Heart left ventricle (tissue), 16 donors: Measurements from ENCODE around the gene SPCS2. TPM values are rescaled to one million over a fixed set of nuclear protein-coding genes. Genes with fewer than 3 reads are reported as not detected.

Experiments
- ATAC-seq, 4 donors: fragments of 200-7000 bp; cut with Tn5 transposase; one replicate each; pipeline ENCODE4 v1.9.1; 2020 to 2022; ENCODE audit warnings: moderate library complexity in 4 of 4, mild to moderate bottlenecking in 3 of 4, moderate number of reproducible peaks in 1 of 4
- DNase-seq, 5 donors: peaks; one replicate each; pipeline ENCODE4 v3.0.0-alpha.2; 2020
- H3K27ac ChIP-seq, 12 donors: fragments of 200-600 bp; sonication (generic) in 4 of 12; one replicate each; pipeline versions ENCODE4 v1.5.0 to v1.8.0; 2016 to 2022; ENCODE audit warnings: mild to moderate bottlenecking in 2 of 12
- H3K27me3 ChIP-seq, 9 donors: fragments of 200-600 bp; sonication (generic) in 2 of 9; one replicate each; pipeline versions ENCODE4 v1.5.1 to v1.8.0; 2016 to 2022; ENCODE audit warnings: mild to moderate bottlenecking in 3 of 9
- H3K36me3 ChIP-seq, 9 donors: fragments of 200-600 bp; sonication (generic) in 2 of 9; one replicate each; pipeline versions ENCODE4 v1.5.0 to v1.8.0; 2018 to 2022; ENCODE audit warnings: mild to moderate bottlenecking in 2 of 9
- H3K4me1 ChIP-seq, 12 donors: fragments of 200-600 bp; sonication (generic) in 4 of 12; one replicate each; pipeline versions ENCODE4 v1.5.0 to v1.8.0; 2016 to 2022; ENCODE audit warnings: mild to moderate bottlenecking in 3 of 12
- H3K4me3 ChIP-seq, 12 donors: fragments of 200-600 bp; sonication (generic) in 4 of 12; one replicate each; pipeline versions ENCODE4 v1.5.0 to v1.8.0; 2017 to 2022; ENCODE audit warnings: mild to moderate bottlenecking in 9 of 12, moderate library complexity in 4 of 12
- H3K9me3 ChIP-seq, 12 donors: fragments of 200-600 bp; sonication (generic) in 4 of 12; one replicate each; pipeline versions ENCODE4 v1.5.0 to v1.8.0; 2016 to 2022; ENCODE audit warnings: mild to moderate bottlenecking in 1 of 12
- POLR2A ChIP-seq, 2 donors: fragments of 450-650 bp; IDR thresholded peaks; one replicate each; pipeline ENCODE4 v1.6.1; 2017; ENCODE audit warnings: antibody characterized with exemption in 2 of 2, mild to moderate bottlenecking in 2 of 2, moderate library complexity in 2 of 2
- WGBS, 4 donors: extraction: QIAGEN DNeasy Blood & Tissue Kit in 2 of 4; methylation state at CpG; one replicate each; pipeline versions ENCODE4 v1.1.5 to v1.1.7; 2013 to 2018; 5-methylcytosine and 5-hydroxymethylcytosine counted together
- intact Hi-C, 10 donors: fragments of 100-400 bp; cut with DNase I; formaldehyde crosslinking; loops; one replicate each; pipeline versions ENCODE4 v1.11.1 to v1.14.2; 2022
- polyA plus RNA-seq, 2 donors: library from polyadenylated mRNA; stranded (reverse); fragments of 200-250 nt; gene quantifications; one replicate each; pipeline ENCODE4 v1.2.3, GENCODE V29; 2013
- total RNA-seq, 9 donors: library from RNA; depleted of rRNA in 2 of 9; stranded (reverse); fragments of >200 nt in 2 of 9; fragmentation: NEBNext Ultra II Directional in 3 of 9; extraction: Animal tissue kit (Norgen Biotek cat#: 25700) in 3 of 9; gene quantifications; one replicate each; pipeline versions ENCODE4 v1.1.0 to v1.2.4, GENCODE V29; 2016 to 2023
- TF ChIP-seq, protein P1 (sequence below), 12 donors: fragments of 200-600 bp; sonication (generic) in 4 of 12; IDR thresholded peaks; one replicate each; pipeline versions ENCODE4 v1.5.0 to v1.8.0; 2018 to 2022; ENCODE audit warnings: antibody characterized with exemption in 12 of 12, mild to moderate bottlenecking in 5 of 12
- donor health status: ischemic (EF 13 %, LVEDD 7.1; RV severe dilation, severe dysfunction).
- donor health status: healthy with polysubstance abuse.
- donor health status: DM: no; HTN: yes; CAD: no.
- donor health status: DM: no; HTN: no; CAD: no.
- donor health status: ischemic (EF 25% LVEDD 6.9; RV normal size, moderate dysfunction).
- donor health status: ischemic (EF 25% LVEDD 5.7; RV mildly dilated, moderate dysfunction).
- donor health status: healthy.
- donor health status: DM: yes; HTN: yes; CAD: no.
- donor health status: ischemic (EF 35%, LVEDD 5.7; RV mildly dilated, moderate dysfunction).
- donor health status: nonischemic (EF 11% LVEDD 7.7; RV severe dilation, severe dysfunction).
- donor health status: DM: yes; HTN: yes; CAD: no.
- donor health status: PGD.
- donor health status: ischemic (EF 29% LVEDD 5.4; RV normal size, mild dysfunction).
- donor health status: nonischemic (EF 23%, LVEDD 6.1; RV moderate dilation, normal function).

SPCS2 gene
- total and polyA plus RNA-seq, 11 donors = 21.8 to 136 (median 109) TPM

DNA sequence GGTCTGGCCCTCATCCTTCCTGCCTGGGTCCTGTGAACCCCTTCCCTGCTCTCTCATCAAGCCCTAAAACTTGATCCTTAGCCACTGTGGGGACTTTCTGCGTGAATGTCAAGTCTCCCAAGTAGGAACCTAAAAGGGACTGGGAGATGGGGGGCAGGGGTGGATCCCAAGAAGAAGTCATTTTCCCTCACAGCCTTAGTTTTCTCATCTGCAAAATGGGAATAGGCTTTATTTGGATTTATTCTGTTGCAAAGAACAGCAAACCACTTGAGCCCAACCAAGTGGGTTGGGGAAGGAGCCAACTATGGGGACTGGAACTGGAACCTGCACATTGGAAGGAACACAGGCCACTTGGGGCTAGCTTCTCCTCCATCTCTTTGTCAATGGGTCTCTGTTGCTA is 76.5 kb downstream of the SPCS2 start:
- ATAC-seq (no peak), DNase-seq (no peak)
- Histone ChIP-seq H3K4me3 (no peak overlapping the region), H3K9me3 (no peaks in the 10 kb centered on the region), H3K4me1 (peaks cover 0 to 22% (median 5%) of the 10 kb centered on the region in 12 donors), H3K27ac (no peak overlapping the region), H3K27me3 (no peaks in the 10 kb centered on the region), H3K36me3 (no peaks in the 10 kb centered on the region)
- TF ChIP-seq POLR2A (IDR thresholded peaks at IDR 0.05) = no peak
- TF ChIP-seq, protein P1, sequence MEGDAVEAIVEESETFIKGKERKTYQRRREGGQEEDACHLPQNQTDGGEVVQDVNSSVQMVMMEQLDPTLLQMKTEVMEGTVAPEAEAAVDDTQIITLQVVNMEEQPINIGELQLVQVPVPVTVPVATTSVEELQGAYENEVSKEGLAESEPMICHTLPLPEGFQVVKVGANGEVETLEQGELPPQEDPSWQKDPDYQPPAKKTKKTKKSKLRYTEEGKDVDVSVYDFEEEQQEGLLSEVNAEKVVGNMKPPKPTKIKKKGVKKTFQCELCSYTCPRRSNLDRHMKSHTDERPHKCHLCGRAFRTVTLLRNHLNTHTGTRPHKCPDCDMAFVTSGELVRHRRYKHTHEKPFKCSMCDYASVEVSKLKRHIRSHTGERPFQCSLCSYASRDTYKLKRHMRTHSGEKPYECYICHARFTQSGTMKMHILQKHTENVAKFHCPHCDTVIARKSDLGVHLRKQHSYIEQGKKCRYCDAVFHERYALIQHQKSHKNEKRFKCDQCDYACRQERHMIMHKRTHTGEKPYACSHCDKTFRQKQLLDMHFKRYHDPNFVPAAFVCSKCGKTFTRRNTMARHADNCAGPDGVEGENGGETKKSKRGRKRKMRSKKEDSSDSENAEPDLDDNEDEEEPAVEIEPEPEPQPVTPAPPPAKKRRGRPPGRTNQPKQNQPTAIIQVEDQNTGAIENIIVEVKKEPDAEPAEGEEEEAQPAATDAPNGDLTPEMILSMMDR (IDR thresholded peaks at IDR 0.05) = no peak
- intact Hi-C loops = loop anchor here in 2 of 10 donors (2.0 to 5.0 kb wide), 2 partner anchors 83 to 215 kb away; partner anchors contain the start of gene TPBGL (in 1 of the 2)
- WGBS, 4 donors = 98 to 100% (median 99%) methylated on average over 1 of the region's 1 CpG

DNA sequence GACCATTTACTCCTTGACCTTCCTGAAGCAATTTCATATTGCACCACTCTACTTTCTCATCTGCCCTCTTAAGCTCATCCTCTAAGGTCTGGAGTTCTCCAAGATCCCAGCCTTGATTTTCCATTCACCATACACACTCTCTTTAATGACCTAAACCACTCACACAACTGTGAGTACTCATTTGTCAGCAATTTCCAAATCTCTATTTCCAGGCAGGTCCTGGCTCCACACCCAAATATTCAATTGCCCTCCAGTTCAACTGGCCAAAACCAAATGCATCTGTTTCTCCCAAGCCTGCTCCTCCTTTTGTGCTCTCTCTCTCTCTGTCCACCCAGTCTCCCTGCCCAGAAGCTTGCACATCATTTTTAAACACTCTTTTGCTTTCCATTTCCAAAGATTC is 79.3 kb downstream of the SPCS2 start:
- H3K4me3 ChIP-seq = no peak overlapping the region
- no peak for TF ChIP-seq POLR2A (IDR thresholded peaks at IDR 0.05)
- TF ChIP-seq, protein P1 (IDR thresholded peaks at IDR 0.05) = no peak
- no peak overlapping the region for H3K27ac ChIP-seq
- H3K4me1 ChIP-seq = peaks cover 0 to 18% (median 1%) of the 10 kb centered on the region in 12 donors
- DNase-seq = no peak
- no peaks in the 10 kb centered on the region for H3K36me3 ChIP-seq
- intact Hi-C loops = loop anchor here in 1 of 10 donors (5.0 kb wide), 1 partner anchor 86 kb away; no protein-coding TSS in a partner anchor
- H3K27me3 ChIP-seq = no peaks in the 10 kb centered on the region
- ATAC-seq = no peak
- no peaks in the 10 kb centered on the region for H3K9me3 ChIP-seq

Other genes starting within 250 kb of the SPCS2 start
- gene CHRDL2, start 217.8 kb upstream of the SPCS2 start, total RNA-seq = 10 to 100 TPM in 1 of 9 donors, 1 to 10 TPM in 8; 1.5 to 13.4 (median 3.4) TPM
- 1 to 10 TPM; 1.5 to 4.4 TPM for gene CHRDL2, start 217.8 kb upstream of the SPCS2 start, polyA plus RNA-seq
- gene RNF169, start 200.4 kb upstream of the SPCS2 start, total RNA-seq = 10 to 100 TPM in 7 of 9 donors, 1 to 10 TPM in 2; 8.4 to 16.1 (median 10.7) TPM
- gene RNF169, start 200.4 kb upstream of the SPCS2 start, polyA plus RNA-seq = 1 to 10 TPM; 1.6 to 4.3 TPM
- gene XRRA1, start 175 bp upstream of the SPCS2 start, total RNA-seq = 10 to 100 TPM in 8 of 9 donors, 1 to 10 TPM in 1; 5.3 to 26.6 (median 13.4) TPM
- 1 to 10 TPM; 3.9 to 9.0 TPM for gene XRRA1, start 175 bp upstream of the SPCS2 start, polyA plus RNA-seq
- 10 to 100 TPM in 3 of 9 donors, 1 to 10 TPM in 6; 5.1 to 16.6 (median 7.7) TPM for gene NEU3, start 39.7 kb downstream of the SPCS2 start, total RNA-seq
- 10 to 100 TPM in 1 of 2 donors, 1 to 10 TPM in 1; 6.0 to 14.1 TPM for gene NEU3, start 39.7 kb downstream of the SPCS2 start, polyA plus RNA-seq
- not detected for gene OR2AT4, start 147.6 kb downstream of the SPCS2 start, total RNA-seq
- gene OR2AT4, start 147.6 kb downstream of the SPCS2 start, polyA plus RNA-seq = not detected
- gene SLCO2B1, start 201.8 kb downstream of the SPCS2 start, total RNA-seq = 100 to 1,000 TPM in 1 of 9 donors, 10 to 100 TPM in 7, 1 to 10 TPM in 1; 8.1 to 167 (median 18.6) TPM
- 1 to 10 TPM; 4.7 to 9.8 TPM for gene SLCO2B1, start 201.8 kb downstream of the SPCS2 start, polyA plus RNA-seq